ENCODE measurements around the gene UGT1A10. TPM values are rescaled to one million over a fixed set of nuclear protein-coding genes. Genes with fewer than 3 reads are reported as not detected.

Gene UGT1A10
- total RNA-seq, 1 donor from 2014 or later, result not detected

DNA sequence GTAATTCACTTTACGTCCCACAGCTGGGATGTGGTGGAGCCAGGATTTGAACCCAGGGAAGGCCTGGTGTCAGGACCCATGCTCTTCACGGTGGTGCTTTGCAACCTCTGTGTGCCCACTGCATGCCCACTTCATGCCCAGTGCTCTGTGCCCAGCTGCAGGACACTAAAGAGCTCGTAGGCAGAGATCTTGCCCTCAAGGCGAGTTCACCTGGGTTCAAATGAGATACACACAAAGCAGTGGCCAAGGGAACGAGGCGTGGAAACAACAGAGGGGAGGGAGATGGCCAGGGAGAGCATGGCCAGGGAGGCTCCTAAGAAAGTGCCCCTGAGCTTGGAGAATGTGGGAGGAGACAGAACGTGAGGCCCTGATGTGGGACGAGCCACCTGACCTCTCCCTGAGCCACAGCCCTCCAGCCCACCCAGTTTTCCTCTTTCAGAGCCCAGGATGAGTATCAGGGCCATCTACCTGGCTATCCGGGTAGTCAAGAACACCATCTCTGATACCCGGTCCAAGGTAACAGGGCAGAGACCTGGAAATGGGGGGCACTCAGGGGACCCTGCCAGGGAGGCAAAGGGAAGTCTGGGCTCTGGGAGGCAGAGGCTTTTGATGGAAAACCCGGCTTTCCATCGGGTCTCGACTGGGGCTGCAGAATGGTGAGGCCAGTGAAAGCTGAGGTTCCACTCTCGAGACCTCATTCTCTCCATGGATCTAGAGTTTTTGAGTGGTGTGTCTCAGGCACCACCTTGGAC lies 162.3 kb downstream of the UGT1A10 start:
- Histone ChIP-seq H3K4me3 (no peak overlapping the region), H3K36me3 (no peaks in the 10 kb centered on the region), H3K9me3 (no peaks in the 10 kb centered on the region), H3K27ac (no peak overlapping the region), H3K4me1 (no peaks in the 10 kb centered on the region), H3K27me3 (no peaks in the 10 kb centered on the region)
- no peak for TF ChIP-seq POLR2AphosphoS5 (IDR thresholded peaks at IDR 0.05; ENCODE audit: insufficient read depth in 1 of 2, low read depth in 1 of 2)
- TF ChIP-seq, protein P1, sequence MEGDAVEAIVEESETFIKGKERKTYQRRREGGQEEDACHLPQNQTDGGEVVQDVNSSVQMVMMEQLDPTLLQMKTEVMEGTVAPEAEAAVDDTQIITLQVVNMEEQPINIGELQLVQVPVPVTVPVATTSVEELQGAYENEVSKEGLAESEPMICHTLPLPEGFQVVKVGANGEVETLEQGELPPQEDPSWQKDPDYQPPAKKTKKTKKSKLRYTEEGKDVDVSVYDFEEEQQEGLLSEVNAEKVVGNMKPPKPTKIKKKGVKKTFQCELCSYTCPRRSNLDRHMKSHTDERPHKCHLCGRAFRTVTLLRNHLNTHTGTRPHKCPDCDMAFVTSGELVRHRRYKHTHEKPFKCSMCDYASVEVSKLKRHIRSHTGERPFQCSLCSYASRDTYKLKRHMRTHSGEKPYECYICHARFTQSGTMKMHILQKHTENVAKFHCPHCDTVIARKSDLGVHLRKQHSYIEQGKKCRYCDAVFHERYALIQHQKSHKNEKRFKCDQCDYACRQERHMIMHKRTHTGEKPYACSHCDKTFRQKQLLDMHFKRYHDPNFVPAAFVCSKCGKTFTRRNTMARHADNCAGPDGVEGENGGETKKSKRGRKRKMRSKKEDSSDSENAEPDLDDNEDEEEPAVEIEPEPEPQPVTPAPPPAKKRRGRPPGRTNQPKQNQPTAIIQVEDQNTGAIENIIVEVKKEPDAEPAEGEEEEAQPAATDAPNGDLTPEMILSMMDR (IDR thresholded peaks at IDR 0.05), result no peak
- TF ChIP-seq POLR2A (IDR thresholded peaks at IDR 0.05), result no peak
- DNase-seq (ENCODE audit: extremely low spot score in 2 of 2), result peak in 1 of 2 donors; percentile 89
- intact Hi-C loops (cut with DNase I), result no loop called here

DNA sequence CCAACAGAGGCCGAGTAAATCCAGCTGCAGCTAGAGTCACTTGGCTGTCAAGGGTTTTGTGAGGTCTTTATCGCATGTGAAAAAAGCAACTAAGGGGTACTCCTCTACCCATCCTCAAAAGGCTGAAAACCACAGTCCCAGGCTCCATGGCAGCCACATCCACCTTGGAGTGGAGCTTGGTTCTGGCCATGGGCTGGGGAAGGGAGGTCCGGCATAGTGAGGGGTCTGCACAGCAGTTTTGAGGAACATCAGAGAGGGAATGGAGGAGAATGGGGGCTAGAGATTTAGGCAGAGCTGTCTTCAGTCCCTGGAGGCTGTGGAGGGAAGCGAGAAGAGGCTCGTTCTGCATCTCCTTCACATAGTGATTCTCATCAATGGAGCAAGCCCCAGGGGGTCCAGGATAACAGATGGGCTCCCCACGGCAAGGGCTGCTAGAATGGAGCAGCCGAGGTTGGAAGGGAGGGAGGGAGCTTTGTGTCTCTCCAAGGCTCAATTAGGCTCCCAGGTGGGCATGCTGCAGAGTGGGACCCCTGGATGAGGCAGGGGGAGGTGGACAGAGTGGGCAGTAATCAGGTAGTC lies 162.9 kb downstream of the UGT1A10 start:
- TF ChIP-seq POLR2AphosphoS5 (IDR thresholded peaks at IDR 0.05; ENCODE audit: insufficient read depth in 1 of 2, low read depth in 1 of 2) (no peak), POLR2A (IDR thresholded peaks at IDR 0.05) (no peak)
- TF ChIP-seq, protein P1 (IDR thresholded peaks at IDR 0.05), result no peak
- Histone ChIP-seq H3K36me3 (no peaks in the 10 kb centered on the region), H3K4me1 (no peaks in the 10 kb centered on the region), H3K9me3 (no peaks in the 10 kb centered on the region), H3K4me3 (no peak overlapping the region), H3K27ac (no peak overlapping the region), H3K27me3 (no peaks in the 10 kb centered on the region)
- intact Hi-C loops (cut with DNase I), result no loop called here
- DNase-seq (ENCODE audit: extremely low spot score in 2 of 2), result no peak

DNA sequence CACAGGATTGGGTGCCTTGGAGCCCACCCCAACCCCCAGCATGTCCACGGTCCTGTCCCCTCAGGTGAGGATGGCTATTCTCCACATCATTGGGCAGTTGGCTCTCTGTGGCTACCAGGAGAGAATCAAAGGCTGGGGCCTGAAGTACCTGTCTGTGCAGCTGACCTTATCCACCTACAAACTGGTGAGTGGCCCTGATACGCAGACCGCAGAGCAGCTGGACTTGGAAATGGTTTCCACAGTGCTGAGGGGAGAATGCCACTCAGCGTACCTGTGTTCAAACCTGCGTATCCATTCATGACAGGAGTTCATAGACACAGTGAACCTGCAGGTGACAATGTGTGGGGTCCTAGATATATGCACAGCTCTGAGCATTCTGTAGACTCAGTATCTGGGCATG lies 163.5 kb downstream of the UGT1A10 start:
- Histone ChIP-seq H3K4me1 (no peaks in the 10 kb centered on the region), H3K9me3 (no peaks in the 10 kb centered on the region), H3K36me3 (no peaks in the 10 kb centered on the region), H3K27ac (no peak overlapping the region), H3K27me3 (no peaks in the 10 kb centered on the region), H3K4me3 (no peak overlapping the region)
- peak in 1 of 2 donors; percentile 49 for DNase-seq (ENCODE audit: extremely low spot score in 2 of 2)
- intact Hi-C loops (cut with DNase I), result no loop called here
- TF ChIP-seq POLR2A (IDR thresholded peaks at IDR 0.05), result no peak
- TF ChIP-seq POLR2AphosphoS5 (IDR thresholded peaks at IDR 0.05; ENCODE audit: insufficient read depth in 1 of 2, low read depth in 1 of 2), result no peak
- TF ChIP-seq, protein P1 (IDR thresholded peaks at IDR 0.05), result no peak

DNA sequence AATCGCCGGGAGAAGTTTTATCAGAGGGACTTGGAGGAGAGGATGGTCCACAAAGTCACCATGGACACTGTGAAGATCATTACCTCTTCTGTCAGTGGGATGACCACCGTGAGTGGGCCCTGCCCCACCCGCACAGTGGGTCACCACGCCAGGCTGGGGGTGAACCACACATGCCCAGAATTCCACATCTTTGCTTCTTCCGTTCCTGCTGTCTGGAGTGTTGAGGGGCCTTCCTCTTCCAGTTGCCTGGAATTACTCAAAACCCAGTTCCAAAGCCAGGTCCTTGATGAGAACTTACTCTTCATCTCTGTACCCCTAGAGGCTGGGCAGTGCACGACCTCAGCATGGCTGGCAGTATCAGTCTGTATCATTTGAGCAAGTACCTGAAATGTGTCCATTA lies 164.0 kb downstream of the UGT1A10 start:
- Histone ChIP-seq H3K9me3 (no peaks in the 10 kb centered on the region), H3K4me3 (no peak overlapping the region), H3K27me3 (no peaks in the 10 kb centered on the region), H3K36me3 (no peaks in the 10 kb centered on the region), H3K27ac (no peak overlapping the region), H3K4me1 (no peaks in the 10 kb centered on the region)
- no peak for DNase-seq (ENCODE audit: extremely low spot score in 2 of 2)
- intact Hi-C loops (cut with DNase I), result no loop called here
- TF ChIP-seq POLR2AphosphoS5 (IDR thresholded peaks at IDR 0.05; ENCODE audit: insufficient read depth in 1 of 2, low read depth in 1 of 2) (no peak), POLR2A (IDR thresholded peaks at IDR 0.05) (no peak)
- TF ChIP-seq, protein P1 (IDR thresholded peaks at IDR 0.05), result no peak

All from vagina (tissue), 2 donors.